HG02798 (cell line): ENCODE measurements around the gene MRM2.

ENCODE experiments used
- ATAC-seq: cut with Tn5 transposase; IDR thresholded peaks from one replicate; pipeline ENCODE4 v1.9.1; 2021; ENCODE audit warnings: mild to moderate bottlenecking; ENCODE audit not compliant: unreplicated experiment, poor library complexity

MRM2 gene

DNA sequence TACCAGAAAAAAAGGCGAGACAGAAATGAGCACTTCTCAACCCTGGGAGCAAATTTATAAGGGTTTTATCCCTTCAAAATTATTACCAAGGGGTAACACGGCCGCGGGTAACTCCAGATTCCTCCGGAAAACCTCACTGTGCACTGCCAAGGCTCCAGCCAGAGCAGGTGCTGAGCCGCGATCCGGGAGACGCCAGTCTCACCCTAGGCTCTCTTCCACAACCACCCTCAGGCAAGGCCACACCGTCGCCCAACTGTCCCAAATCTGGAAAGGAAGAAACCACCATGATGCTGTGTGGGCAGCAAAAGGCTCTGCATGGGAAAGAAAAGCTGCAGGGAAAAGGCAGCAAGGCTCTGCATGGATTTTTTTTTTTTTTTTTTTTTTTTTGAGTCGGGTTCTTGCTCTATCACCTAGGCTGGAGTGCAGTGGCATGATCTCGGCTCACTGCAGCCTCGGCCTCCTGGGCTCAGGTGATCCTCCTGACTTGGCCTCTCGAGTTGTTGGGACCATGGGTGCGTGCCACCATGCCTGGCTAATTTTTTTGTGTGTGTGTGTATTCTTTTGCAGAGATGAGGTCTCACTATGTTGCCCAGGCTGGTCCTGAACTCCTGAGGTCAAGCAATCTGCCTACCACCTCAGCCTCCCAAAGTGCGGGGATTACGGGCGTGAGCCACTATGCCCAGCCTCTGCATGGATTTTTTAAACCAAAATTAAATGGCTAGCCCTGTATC lies 48.3 kb downstream of the MRM2 start:
- no peak for ATAC-seq

- ATAC-seq: no peak
These were observed 49.0 kb downstream of the MRM2 start for GRCh38 chr7:2192831-2193534.

DNA sequence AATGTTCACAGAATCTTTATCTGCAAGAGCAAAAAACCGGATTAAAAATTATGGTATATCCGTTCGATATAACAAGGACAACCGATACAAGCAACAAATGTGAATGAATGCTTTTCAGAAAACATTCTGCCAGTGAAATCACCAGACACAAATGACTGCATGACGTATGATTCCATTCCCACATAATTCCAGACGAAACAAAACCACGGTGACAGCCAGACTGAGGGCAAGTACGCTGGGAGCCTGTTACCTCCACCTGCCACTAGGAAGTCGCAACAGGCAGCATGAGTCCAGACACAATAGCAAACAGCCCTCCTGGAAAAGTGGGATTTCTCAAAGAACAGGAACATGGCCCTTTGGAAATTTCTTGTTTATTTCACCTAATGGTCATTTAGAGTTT lies 51.0 kb downstream of the MRM2 start:
- no peak for ATAC-seq

- ATAC-seq: no peak
These were observed 51.5 kb downstream of the MRM2 start for GRCh38 chr7:2190531-2190930.

- no peak for ATAC-seq
These were observed 55.8 kb downstream of the MRM2 start for GRCh38 chr7:2186166-2186565.

- ATAC-seq: no peak
These were observed 56.3 kb downstream of the MRM2 start for GRCh38 chr7:2185715-2186114.
